Chondrocyte (in vitro differentiated cells): Measurements from ENCODE around the gene KIAA2012. TPM values are rescaled to one million over a fixed set of nuclear protein-coding genes. Genes with fewer than 3 reads are reported as not detected.

Experiments
- DNase-seq: peaks from one replicate; pipeline ENCODE4 v3.0.0; 2021; ENCODE audit warnings: mixed read lengths, low spot score
- H3K27ac Mint-ChIP-seq: one replicate; pipeline ENCODE4 v1.8.0; 2021; ENCODE audit warnings: mild to moderate bottlenecking, moderate library complexity, mixed read lengths; ENCODE audit not compliant: unreplicated experiment
- H3K27me3 Mint-ChIP-seq: 2 replicates; pipeline ENCODE4 v1.8.0; 2021; ENCODE audit warnings: low read depth, mixed read lengths
- H3K36me3 Mint-ChIP-seq: 2 replicates; pipeline ENCODE4 v1.8.0; 2021; ENCODE audit warnings: low read depth, mixed read lengths
- H3K4me1 Mint-ChIP-seq: 2 replicates; pipeline ENCODE4 v1.8.0; 2021; ENCODE audit warnings: low read depth, mild to moderate bottlenecking, mixed read lengths
- H3K4me3 Mint-ChIP-seq: one replicate; pipeline ENCODE4 v1.8.0; 2021; ENCODE audit warnings: mild to moderate bottlenecking, moderate library complexity, mixed read lengths; ENCODE audit not compliant: unreplicated experiment
- H3K9me3 Mint-ChIP-seq: 2 replicates; pipeline ENCODE4 v1.8.0; 2021; ENCODE audit warnings: low read depth, mixed read lengths
- total RNA-seq: library from RNA; stranded (reverse); gene quantifications from 3 replicates; pipeline ENCODE4 v1.2.1, GENCODE V29; 2021
- TF ChIP-seq, protein P1 (sequence below): fragments of 200-600 bp; sonication (generic); IDR thresholded peaks from 2 replicates; pipeline ENCODE4 v1.5.0; 2021; ENCODE audit warnings: antibody characterized with exemption, mild to moderate bottlenecking, moderate library complexity

The KIAA2012 gene
- total RNA-seq, 1 donor from 2014 or later, result not detected

GRCh38 chr2:202050652-202051051 lies 22.4 kb upstream of the KIAA2012 start:
- H3K4me3 Mint-ChIP-seq, result no peak overlapping the region
- TF ChIP-seq, protein P1, sequence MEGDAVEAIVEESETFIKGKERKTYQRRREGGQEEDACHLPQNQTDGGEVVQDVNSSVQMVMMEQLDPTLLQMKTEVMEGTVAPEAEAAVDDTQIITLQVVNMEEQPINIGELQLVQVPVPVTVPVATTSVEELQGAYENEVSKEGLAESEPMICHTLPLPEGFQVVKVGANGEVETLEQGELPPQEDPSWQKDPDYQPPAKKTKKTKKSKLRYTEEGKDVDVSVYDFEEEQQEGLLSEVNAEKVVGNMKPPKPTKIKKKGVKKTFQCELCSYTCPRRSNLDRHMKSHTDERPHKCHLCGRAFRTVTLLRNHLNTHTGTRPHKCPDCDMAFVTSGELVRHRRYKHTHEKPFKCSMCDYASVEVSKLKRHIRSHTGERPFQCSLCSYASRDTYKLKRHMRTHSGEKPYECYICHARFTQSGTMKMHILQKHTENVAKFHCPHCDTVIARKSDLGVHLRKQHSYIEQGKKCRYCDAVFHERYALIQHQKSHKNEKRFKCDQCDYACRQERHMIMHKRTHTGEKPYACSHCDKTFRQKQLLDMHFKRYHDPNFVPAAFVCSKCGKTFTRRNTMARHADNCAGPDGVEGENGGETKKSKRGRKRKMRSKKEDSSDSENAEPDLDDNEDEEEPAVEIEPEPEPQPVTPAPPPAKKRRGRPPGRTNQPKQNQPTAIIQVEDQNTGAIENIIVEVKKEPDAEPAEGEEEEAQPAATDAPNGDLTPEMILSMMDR, result no peak
- no peaks in the 10 kb centered on the region for H3K36me3 Mint-ChIP-seq
- H3K27me3 Mint-ChIP-seq, result peaks cover 2% of the 10 kb centered on the region
- DNase-seq, result no peak
- no peaks in the 10 kb centered on the region for H3K9me3 Mint-ChIP-seq
- peaks cover 15% of the 10 kb centered on the region for H3K4me1 Mint-ChIP-seq
- H3K27ac Mint-ChIP-seq, result no peak overlapping the region

- TF ChIP-seq, protein P1, result no peak
- Mint-ChIP-seq H3K27me3 (peaks cover 2% of the 10 kb centered on the region), H3K9me3 (no peaks in the 10 kb centered on the region), H3K36me3 (no peaks in the 10 kb centered on the region), H3K4me3 (no peak overlapping the region), H3K27ac (no peak overlapping the region), H3K4me1 (peaks cover 15% of the 10 kb centered on the region)
- no peak for DNase-seq
Observed at GRCh38 chr2:202051499-202052161, 21.4 kb upstream of the KIAA2012 start.

GRCh38 chr2:202052235-202052634 lies 20.8 kb upstream of the KIAA2012 start:
- TF ChIP-seq, protein P1, result no peak
- Mint-ChIP-seq H3K9me3 (no peaks in the 10 kb centered on the region), H3K27ac (no peak overlapping the region), H3K4me3 (no peak overlapping the region), H3K36me3 (no peaks in the 10 kb centered on the region), H3K4me1 (peaks cover 15% of the 10 kb centered on the region), H3K27me3 (peaks cover 2% of the 10 kb centered on the region)
- DNase-seq, result no peak

DNA sequence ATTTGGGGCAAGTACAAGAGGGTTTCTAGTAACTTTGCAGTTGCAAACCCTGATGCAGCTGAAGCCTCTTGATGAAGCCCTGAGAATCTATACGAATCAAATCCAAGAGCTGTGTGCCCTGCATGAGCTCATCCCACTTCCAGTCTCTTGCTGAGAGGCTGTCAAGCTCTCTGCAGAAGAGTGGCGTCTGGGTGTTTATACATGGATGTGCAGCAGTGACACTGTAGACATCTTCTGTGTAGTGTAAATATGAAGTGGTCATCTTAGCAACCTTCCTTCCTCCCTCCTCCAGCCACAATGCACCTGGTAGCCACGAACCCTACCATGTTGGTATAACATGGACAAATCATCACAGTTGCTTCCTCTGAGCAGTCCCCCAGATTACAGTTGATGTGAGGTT lies 18.4 kb upstream of the KIAA2012 start:
- H3K27me3 Mint-ChIP-seq, result no peaks in the 10 kb centered on the region
- H3K27ac Mint-ChIP-seq, result no peak overlapping the region
- H3K4me1 Mint-ChIP-seq, result peaks cover 15% of the 10 kb centered on the region
- no peak for DNase-seq
- H3K4me3 Mint-ChIP-seq, result no peak overlapping the region
- no peaks in the 10 kb centered on the region for H3K36me3 Mint-ChIP-seq
- TF ChIP-seq, protein P1, result no peak
- no peaks in the 10 kb centered on the region for H3K9me3 Mint-ChIP-seq

GRCh38 chr2:202056611-202057010 lies 16.4 kb upstream of the KIAA2012 start:
- H3K4me3 Mint-ChIP-seq, result no peak overlapping the region
- no peak overlapping the region for H3K27ac Mint-ChIP-seq
- TF ChIP-seq, protein P1, result peak; percentile 76
- DNase-seq, result no peak
- no peaks in the 10 kb centered on the region for H3K9me3 Mint-ChIP-seq
- H3K4me1 Mint-ChIP-seq, result peaks cover 10% of the 10 kb centered on the region
- no peaks in the 10 kb centered on the region for H3K36me3 Mint-ChIP-seq
- no peaks in the 10 kb centered on the region for H3K27me3 Mint-ChIP-seq
